Peyer's patch (tissue), 4 donors: Measurements from ENCODE around the gene NUMA1.

Experiments
- POLR2A ChIP-seq, 2 donors: fragments of 450-650 bp; IDR thresholded peaks; one replicate each; pipeline ENCODE4 v1.5.1; 2017; ENCODE audit warnings: antibody characterized with exemption in 2 of 2, mild to moderate bottlenecking in 2 of 2, moderate library complexity in 2 of 2
- TF ChIP-seq, protein P1 (sequence below), 6 experiments: fragments of 450-650 bp in 4 of 6; fragments of 200-600 bp in 2 of 6; sonication (generic) in 1 of 6; IDR thresholded peaks; one replicate each; pipeline ENCODE4 v1.5.1; 2017 to 2019; ENCODE audit warnings: antibody characterized with exemption in 6 of 6, mild to moderate bottlenecking in 3 of 6, moderate library complexity in 1 of 6

GRCh38 chr11:72070491-72070890 is 9.9 kb downstream of the NUMA1 start:
- TF ChIP-seq, protein P1, sequence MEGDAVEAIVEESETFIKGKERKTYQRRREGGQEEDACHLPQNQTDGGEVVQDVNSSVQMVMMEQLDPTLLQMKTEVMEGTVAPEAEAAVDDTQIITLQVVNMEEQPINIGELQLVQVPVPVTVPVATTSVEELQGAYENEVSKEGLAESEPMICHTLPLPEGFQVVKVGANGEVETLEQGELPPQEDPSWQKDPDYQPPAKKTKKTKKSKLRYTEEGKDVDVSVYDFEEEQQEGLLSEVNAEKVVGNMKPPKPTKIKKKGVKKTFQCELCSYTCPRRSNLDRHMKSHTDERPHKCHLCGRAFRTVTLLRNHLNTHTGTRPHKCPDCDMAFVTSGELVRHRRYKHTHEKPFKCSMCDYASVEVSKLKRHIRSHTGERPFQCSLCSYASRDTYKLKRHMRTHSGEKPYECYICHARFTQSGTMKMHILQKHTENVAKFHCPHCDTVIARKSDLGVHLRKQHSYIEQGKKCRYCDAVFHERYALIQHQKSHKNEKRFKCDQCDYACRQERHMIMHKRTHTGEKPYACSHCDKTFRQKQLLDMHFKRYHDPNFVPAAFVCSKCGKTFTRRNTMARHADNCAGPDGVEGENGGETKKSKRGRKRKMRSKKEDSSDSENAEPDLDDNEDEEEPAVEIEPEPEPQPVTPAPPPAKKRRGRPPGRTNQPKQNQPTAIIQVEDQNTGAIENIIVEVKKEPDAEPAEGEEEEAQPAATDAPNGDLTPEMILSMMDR (IDR thresholded peaks at IDR 0.05): no peak
- TF ChIP-seq POLR2A (IDR thresholded peaks at IDR 0.05): no peak
